SHP77 treated with DMSO at 0.1 percent for 48 hours (cell line): ENCODE results near the gene SNRNP200.

Experiments
- DNase-seq: peaks from one replicate; lab custom pipeline; 2025; lab: John Stamatoyannopoulos, UW

The SNRNP200 gene

DNA sequence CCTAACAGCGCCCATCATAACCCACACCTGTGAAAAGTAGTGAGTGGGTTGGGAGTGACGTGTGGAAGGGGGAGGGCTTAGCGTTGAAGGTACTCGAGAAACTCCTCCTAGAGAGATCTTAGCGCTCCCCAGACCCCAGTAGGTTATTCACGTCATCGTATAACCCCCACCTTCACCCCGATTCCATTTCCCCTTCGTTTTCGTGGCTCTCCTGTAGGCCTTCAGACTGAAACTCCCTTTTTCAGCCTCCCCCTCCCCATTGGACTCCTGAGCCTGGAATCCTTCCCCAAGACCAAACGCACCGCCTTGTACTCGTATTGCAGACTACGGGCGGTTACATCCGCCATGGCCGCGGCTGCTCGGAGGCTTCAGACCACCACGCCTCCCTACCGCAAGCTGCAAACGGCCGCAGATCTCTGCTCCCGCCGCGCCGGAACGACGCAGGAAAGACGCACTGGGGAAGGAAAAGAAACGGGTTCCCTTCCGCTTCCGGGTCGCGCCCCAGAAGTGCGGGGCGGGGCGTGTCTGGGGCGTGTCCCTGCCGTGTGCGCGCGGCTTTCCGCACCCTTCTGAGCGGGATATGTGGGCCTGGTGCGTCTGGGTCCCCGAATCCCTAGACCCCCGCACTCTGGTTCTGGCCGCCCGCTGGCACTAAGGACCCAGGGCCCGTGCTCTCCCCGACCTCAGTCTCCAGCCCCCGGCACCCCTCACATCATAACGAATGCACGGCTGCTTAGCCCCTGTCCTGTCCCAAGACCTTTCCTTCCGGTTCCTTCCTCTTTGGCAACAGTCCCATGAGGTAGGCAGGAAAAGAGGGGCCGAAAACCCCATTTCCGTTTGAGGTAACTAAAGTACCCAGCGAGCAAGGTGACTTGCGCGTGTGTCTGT is at the start of gene SNRNP200:
Gene SNRNP200, minus strand, starts transcription at position 456 of the 888 bp plus-strand sequence. Its CDS starts 109 bp downstream, at position 347.
- peak; percentile 66 for DNase-seq

DNA sequence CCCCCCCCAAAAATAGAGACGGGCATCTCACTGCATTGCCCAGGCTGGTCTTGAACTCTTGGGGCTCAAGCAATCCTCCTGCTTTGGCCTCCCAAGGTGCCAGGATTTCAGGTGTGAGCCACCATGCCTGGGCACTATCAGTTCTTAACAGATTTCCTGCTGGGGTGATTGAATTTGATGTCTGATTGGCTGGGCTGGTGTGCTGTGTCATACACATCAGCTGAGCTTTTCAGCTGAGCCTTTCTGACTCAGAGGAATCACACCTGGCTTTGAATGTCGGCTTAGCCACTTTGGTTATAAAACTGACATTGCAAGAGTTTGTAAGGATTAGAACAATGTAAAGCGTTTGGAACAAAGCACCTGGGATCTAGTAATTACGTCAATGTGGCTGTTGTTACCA is 49.1 kb upstream of the SNRNP200 start:
- DNase-seq, result no peak

GRCh38 chr2:96353606-96354101 is 48.3 kb upstream of the SNRNP200 start:
- no peak for DNase-seq

DNA sequence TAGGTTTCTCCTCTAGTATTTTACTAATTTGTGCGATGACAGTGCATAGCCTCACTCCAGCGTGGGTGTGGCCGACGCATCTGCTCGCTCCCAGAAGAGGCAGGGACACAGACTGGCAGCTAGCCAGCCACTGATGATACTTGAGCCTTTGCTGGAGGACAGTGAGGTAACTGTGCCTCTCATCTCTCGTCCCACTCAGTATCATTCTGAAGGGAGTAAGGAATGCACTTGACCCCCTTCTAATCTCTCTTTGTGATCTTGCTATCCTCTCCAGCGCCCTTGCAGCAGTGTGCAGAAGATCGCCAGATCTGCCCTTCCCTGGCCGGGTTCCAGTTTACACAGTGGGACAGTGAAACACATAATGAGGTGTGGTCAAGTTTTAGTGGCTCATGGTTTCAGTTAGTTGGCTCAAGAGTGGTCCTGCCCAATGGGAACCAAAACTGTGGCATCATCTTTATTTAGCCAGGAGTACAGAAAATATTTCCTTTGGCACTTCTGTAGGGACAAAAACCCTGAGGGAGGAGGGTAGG is 47.8 kb upstream of the SNRNP200 start:
- DNase-seq, result peak; percentile 81

GRCh38 chr2:96347395-96347794 is 42.0 kb upstream of the SNRNP200 start:
- no peak for DNase-seq

DNA sequence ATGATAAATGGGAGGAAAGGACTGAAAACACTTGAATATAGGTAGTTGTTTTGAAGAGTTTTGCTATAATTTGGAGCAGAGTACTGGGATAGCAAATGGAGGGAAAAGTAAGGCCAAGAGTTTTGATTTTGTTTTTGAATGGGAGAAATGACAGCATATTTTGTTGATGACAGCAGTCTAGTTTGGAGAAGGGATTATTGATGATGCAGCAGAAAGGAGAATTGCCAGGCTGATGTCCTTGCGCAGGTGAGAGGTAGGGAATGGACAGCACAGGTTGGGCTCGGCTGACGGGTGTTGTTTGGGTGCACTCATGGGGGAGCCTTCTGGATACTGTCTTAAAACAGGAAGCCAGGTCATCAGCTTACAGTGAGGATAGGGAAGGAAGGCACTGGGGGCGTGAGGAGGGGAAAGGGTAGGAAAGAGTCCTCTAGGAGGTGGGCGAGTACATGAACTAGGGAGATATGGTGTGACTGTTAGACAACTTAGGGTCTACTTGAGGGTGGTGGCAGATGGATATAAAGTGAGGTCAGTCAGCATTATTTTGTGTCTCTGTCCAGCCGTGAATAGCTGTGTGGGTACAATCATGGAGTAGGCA is 40.6 kb upstream of the SNRNP200 start:
- DNase-seq, result no peak

DNA sequence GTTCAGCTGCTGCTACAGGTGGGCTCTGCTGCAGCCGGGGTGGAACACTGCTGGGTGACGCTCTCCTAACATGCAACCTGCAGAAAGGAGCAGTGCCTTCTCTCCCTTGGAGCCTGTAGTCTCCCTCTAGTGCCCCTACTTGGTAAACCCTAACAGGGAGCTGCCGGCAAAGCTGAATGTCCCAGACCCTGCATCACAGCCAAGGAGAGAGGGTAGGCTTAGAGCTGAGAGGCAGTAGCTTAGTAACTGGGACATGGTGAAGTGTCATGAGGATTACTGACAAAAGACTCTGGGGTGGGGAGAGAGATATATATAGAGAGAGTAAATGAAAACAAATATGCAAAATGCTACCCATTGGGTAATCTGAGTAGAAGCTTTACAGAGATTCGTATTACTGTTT is 40.1 kb upstream of the SNRNP200 start:
- no peak for DNase-seq

DNA sequence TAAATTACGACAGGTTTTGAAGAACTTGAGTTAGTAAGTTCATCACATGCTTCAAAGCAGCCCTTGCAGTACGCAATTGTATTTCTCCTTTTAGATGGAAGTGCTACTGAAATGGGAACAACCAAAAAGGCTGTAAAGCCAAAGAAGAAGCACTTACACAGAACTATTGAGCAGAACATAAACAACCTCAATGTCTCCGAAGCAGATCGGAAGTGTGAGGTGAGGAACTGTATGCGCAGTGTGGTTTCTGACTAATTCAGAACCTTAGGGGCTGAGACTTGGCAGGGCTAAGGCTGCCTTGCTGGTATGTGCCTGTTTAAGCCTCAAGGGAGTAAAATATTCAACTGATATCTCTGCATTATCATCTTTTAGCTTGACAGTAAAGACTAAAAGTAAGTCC is 38.7 kb upstream of the SNRNP200 start:
- no peak for DNase-seq

DNA sequence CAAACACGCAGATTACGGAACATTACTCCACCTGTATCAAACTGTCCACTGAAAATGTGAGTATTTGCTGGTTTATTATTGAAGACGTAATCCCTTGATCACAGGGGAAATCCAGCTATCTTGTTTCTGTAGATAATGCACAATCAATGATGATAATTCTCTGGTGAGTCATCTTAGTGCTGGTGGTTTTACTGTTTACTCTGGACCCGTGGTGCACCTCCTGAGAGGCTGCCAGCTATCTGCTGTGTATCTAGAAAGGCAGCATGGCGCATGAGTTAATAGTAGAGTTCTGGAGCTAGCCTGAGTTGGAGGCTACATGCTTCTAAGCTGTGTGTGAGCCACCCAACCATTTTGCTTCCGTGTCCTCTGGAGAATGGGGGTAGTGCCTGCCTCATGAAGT is 36.7 kb upstream of the SNRNP200 start:
- no peak for DNase-seq

DNA sequence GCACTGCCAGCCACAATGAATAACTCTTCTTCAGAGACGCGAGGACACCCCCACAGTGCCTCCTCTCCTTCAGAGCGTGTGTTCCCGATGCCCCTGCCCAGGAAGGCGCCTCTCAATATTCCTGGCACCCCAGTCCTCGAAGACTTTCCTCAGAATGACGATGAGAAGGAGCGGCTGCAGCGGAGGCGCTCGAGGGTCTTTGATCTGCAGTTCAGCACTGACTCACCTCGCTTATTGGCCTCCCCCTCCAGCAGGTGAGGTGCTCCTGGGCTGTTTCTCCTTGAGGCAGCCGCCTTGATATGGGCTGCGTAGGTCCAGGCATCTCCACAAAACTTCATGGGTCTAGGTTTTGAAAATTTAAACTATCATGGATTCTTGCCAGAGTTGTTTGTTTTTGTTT is 36.3 kb upstream of the SNRNP200 start:
- no peak for DNase-seq

DNA sequence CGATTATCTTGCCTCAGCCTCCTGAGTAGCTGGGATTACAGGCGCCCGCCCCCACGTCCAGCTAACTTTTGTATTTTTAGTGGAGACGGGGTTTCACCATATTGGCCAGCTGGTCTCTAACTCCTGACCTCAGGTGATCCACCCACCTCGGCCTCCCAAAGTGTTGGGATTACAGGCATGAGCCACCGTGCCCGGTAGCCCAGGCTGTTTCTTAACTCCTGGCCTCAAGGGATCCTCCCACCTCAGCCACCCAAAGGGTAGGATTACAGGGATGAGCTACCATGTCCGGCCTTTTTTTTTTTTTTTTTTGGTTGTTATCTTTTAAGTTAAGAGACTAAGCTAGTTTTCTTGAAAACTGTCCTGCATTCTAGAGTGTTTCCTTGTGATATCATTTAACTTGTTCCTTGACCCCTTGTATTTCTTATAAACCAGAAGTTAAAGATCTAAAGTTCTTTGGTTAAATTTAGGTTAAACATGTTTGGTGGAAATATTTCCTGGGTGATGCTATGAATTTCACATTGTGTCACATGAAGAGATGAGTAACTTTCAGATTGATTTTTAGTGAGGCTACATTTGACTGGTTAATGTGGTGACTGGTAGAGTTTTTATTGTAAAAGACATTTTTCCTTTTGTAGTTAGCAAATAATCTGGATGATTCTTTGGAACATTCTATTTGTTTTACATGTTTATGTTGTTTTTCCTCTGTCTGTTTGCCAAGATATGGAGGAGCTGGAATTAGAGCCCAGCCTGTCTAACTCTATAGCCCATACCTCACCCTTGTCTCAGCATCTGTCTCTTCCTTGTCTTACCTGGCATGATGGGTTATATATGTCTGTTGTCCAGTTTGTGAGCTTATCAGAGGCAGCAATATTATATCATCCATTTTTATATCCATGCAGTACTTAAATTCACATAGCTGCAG is 35.4 kb upstream of the SNRNP200 start:
- no peak for DNase-seq

DNA sequence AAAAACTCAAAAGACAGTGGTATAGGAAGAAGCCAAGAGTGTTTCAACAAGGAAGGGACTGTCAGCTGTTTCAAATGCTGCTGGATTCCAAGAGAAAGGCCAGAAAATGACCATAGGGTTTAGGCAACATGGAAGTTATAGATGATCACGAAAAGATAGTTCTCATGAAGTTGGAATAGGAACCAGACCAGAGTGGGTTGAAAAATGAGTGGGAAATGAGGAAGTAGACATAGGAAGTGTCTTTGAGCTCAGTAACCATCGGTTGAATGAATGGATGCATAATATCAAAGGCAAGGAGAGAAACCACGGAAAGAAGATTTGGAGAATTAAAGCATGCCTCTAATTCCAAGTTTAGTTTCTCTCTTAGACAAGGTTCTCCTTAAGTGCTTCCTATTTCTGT is 31.5 kb upstream of the SNRNP200 start:
- DNase-seq, result no peak

- no peak for DNase-seq
Observed at GRCh38 chr2:96336104-96336775, 30.9 kb upstream of the SNRNP200 start.

- DNase-seq, result no peak
Observed at GRCh38 chr2:96333708-96334107, 28.4 kb upstream of the SNRNP200 start.

DNA sequence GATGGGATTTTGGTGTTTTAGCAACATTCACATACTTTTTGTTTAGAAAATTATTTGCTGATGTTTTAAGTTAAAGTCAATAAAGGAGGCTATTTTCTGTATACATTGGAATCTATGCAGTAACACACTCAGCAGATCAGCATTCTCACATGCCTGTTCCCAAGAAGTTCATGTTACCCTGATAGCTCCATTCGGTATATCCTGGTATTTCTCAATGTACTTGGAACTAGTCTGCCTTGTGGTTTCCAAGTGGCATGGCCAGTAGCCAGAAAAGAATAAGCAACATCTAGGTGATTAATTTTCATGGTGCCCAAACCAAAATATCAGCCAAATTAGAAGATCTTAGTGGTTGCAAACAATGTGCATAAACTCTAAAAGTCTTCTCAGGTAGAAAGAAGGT is 25.1 kb upstream of the SNRNP200 start:
- DNase-seq, result no peak

GRCh38 chr2:96329874-96330273 is 24.5 kb upstream of the SNRNP200 start:
- no peak for DNase-seq

- no peak for DNase-seq
Observed at GRCh38 chr2:96329456-96329855, 24.1 kb upstream of the SNRNP200 start.

DNA sequence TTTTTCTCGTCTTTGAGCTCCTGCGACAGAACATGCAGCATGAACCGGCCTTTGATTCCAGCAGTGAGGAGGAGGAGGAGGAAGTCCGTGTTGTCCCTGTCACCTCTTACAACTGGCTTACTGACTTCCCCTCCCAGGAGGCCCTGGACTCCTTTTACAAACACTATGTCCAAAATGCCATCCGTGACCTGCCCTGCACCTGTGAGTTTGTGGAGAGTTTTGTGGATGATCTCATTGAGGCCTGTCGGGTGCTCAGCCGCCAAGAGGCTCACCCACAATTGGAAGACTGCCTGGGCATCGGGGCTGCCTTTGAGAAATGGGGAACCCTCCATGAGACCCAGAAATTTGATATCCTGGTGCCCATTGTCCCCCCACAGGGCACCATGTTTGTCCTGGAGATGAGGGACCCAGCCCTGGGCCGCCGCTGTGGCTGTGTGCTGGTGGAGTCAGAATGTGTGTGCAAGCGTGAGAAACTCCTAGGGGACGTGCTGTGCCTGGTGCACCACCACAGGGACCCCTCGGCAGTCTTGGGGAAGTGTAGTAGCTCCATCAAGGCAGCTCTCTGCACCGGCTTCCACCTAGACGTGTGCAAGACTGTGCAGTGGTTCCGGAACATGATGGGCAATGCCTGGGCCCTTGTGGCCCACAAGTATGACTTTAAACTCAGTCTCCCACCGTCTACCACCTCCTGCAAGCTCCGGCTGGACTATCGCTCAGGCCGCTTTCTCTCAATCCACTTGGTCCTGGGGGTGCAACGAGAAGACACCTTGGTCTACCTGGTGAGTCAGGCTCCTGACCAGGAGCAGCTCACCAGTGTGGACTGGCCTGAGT is 21.9 kb upstream of the SNRNP200 start:
- no peak for DNase-seq

GRCh38 chr2:96326564-96326963 is 21.2 kb upstream of the SNRNP200 start:
- no peak for DNase-seq

- DNase-seq, result no peak
Observed at GRCh38 chr2:96325884-96326255, 20.5 kb upstream of the SNRNP200 start.
